ENCODE measurements around the gene CYB5R3. TPM values are rescaled to one million over a fixed set of nuclear protein-coding genes. Genes with fewer than 3 reads are reported as not detected.
"Not testable (repeated sequence)": the region's sequence is repeated elsewhere in the genome, so short reads cannot be mapped to it uniquely, and the experiment has no call there.

The CYB5R3 gene
- total RNA-seq, 1 donor from 2014 or later: 99.0 TPM

GRCh38 chr22:42670921-42671709 lies 21.9 kb upstream of the CYB5R3 start:
- no peak overlapping the region for H3K4me3 Mint-ChIP-seq
- DNase-seq (ENCODE audit: low spot score in 2 of 2, unreplicated experiment in 2 of 2): no peak
- no peaks in the 10 kb centered on the region for H3K27me3 Mint-ChIP-seq (ENCODE audit: low read depth)
- H3K9me3 Mint-ChIP-seq: no peaks in the 10 kb centered on the region
- no peaks in the 10 kb centered on the region for H3K36me3 Mint-ChIP-seq
- H3K27ac Mint-ChIP-seq: no peak overlapping the region
- TF ChIP-seq CTCF (IDR thresholded peaks at IDR 0.05; ENCODE audit: unreplicated experiment): no peak
- H3K4me1 Mint-ChIP-seq: peaks cover 1% of the 10 kb centered on the region

- Mint-ChIP-seq H3K36me3 (no peaks in the 10 kb centered on the region), H3K9me3 (no peaks in the 10 kb centered on the region), H3K4me1 (no peaks in the 10 kb centered on the region), H3K27ac (no peak overlapping the region), H3K4me3 (no peak overlapping the region), H3K27me3 (ENCODE audit: low read depth) (no peaks in the 10 kb centered on the region)
- DNase-seq (ENCODE audit: low spot score in 2 of 2, unreplicated experiment in 2 of 2): no peak
- TF ChIP-seq CTCF (IDR thresholded peaks at IDR 0.05; ENCODE audit: unreplicated experiment): no peak
Measured at GRCh38 chr22:42670046-42670445, 20.9 kb upstream of the CYB5R3 start.

- not testable (repeated sequence) for H3K9me3 Mint-ChIP-seq; H3K27me3 Mint-ChIP-seq (ENCODE audit: low read depth); H3K36me3 Mint-ChIP-seq; H3K27ac Mint-ChIP-seq; DNase-seq (ENCODE audit: low spot score in 2 of 2, unreplicated experiment in 2 of 2); H3K4me1 Mint-ChIP-seq; H3K4me3 Mint-ChIP-seq
Measured at GRCh38 chr22:42666393-42666792, 17.2 kb upstream of the CYB5R3 start.

GRCh38 chr22:42664976-42665831 lies 16.0 kb upstream of the CYB5R3 start:
- H3K4me1 Mint-ChIP-seq: no peaks in the 10 kb centered on the region
- H3K4me3 Mint-ChIP-seq: no peak overlapping the region
- TF ChIP-seq CTCF (IDR thresholded peaks at IDR 0.05; ENCODE audit: unreplicated experiment): no peak
- no peak overlapping the region for H3K27ac Mint-ChIP-seq
- H3K27me3 Mint-ChIP-seq (ENCODE audit: low read depth): peaks cover 8% of the 10 kb centered on the region
- no peak for DNase-seq (ENCODE audit: low spot score in 2 of 2, unreplicated experiment in 2 of 2)
- no peaks in the 10 kb centered on the region for H3K36me3 Mint-ChIP-seq
- no peaks in the 10 kb centered on the region for H3K9me3 Mint-ChIP-seq

GRCh38 chr22:42661985-42662831 lies 13.0 kb upstream of the CYB5R3 start:
- Mint-ChIP-seq H3K27me3 (ENCODE audit: low read depth) (peaks cover 8% of the 10 kb centered on the region), H3K36me3 (no peaks in the 10 kb centered on the region), H3K4me1 (no peaks in the 10 kb centered on the region), H3K27ac (no peak overlapping the region), H3K4me3 (peak overlapping the region; percentile 59), H3K9me3 (no peaks in the 10 kb centered on the region)
- TF ChIP-seq CTCF (IDR thresholded peaks at IDR 0.05; ENCODE audit: unreplicated experiment): peak; percentile 92
- DNase-seq (ENCODE audit: low spot score in 2 of 2, unreplicated experiment in 2 of 2): peak; percentile 80 to 95
